Cardiac septum (tissue), 1 donor: Measurements from ENCODE around the gene LYPLA2. TPM values are rescaled to one million over a fixed set of nuclear protein-coding genes. Genes with fewer than 3 reads are reported as not detected.
"Not testable (repeated sequence)": the region's sequence is repeated elsewhere in the genome, so short reads cannot be mapped to it uniquely, and the experiment has no call there.

ENCODE experiments used
- DNase-seq: peaks from one replicate; pipeline ENCODE4 v3.0.0-alpha.2; 2020; ENCODE audit warnings: low spot score
- intact Hi-C: fragments of 100-400 bp; cut with DNase I; formaldehyde crosslinking; loops from one replicate; pipeline ENCODE4 v1.14.0; 2022
- total RNA-seq: library from RNA; stranded (reverse); fragmentation: NEBNext Ultra II Directional; extraction: Animal tissue kit (Norgen Biotek cat#: 25700); gene quantifications from one replicate; pipeline ENCODE4 v1.2.1, GENCODE V29; 2021
- donor health status: DM: no; HTN: no; CAD: no.

LYPLA2 gene
- total RNA-seq, 1 donor from 2014 or later, result 27.2 TPM

GRCh38 chr1:23798662-23799142 lies 7.8 kb downstream of the LYPLA2 start:
- no peak for DNase-seq
- intact Hi-C loops, result no loop called here

- no peak for DNase-seq
- intact Hi-C loops, result no loop called here
These were observed 8.3 kb downstream of the LYPLA2 start for GRCh38 chr1:23799255-23799569.

- no peak for DNase-seq
These were observed 8.8 kb downstream of the LYPLA2 start for GRCh38 chr1:23799570-23800399.

GRCh38 chr1:23800400-23801337 lies 9.7 kb downstream of the LYPLA2 start, which contains the start of gene GALE:
Gene GALE, minus strand, starts transcription at chr1:23800754. Its CDS starts 1,747 bp downstream, at chr1:23799007.
- intact Hi-C loops, result loop anchor here (1.0 kb wide), 1 partner anchor 9 kb away; the partner anchor contains the start of gene LYPLA2
- peak; percentile 99 for DNase-seq

More at GRCh38 chr1:23799570-23800399, 8.8 kb downstream of the LYPLA2 start:
- intact Hi-C loops, result loop anchor here (1.0 kb wide), 1 partner anchor 8 kb away; the partner anchor contains the start of gene LYPLA2

- intact Hi-C loops, result no loop called here
- DNase-seq, result no peak
These were observed 10.4 kb downstream of the LYPLA2 start for GRCh38 chr1:23801338-23801748.

GRCh38 chr1:23801876-23802275 lies 10.9 kb downstream of the LYPLA2 start:
- intact Hi-C loops, result no loop called here
- DNase-seq, result no peak

GRCh38 chr1:23802809-23803342 lies 11.9 kb downstream of the LYPLA2 start:
- DNase-seq, intact Hi-C loops: not testable (repeated sequence)

GRCh38 chr1:23803674-23804073 lies 12.7 kb downstream of the LYPLA2 start:
- intact Hi-C loops, result no loop called here
- no peak for DNase-seq

GRCh38 chr1:23804183-23804835 lies 13.4 kb downstream of the LYPLA2 start:
- intact Hi-C loops, result no loop called here
- DNase-seq, result no peak

GRCh38 chr1:23805025-23805424 lies 14.1 kb downstream of the LYPLA2 start:
- no peak for DNase-seq
- intact Hi-C loops, result no loop called here

GRCh38 chr1:23806280-23806679 lies 15.3 kb downstream of the LYPLA2 start:
- intact Hi-C loops, result no loop called here
- no peak for DNase-seq

- DNase-seq, result no peak
- intact Hi-C loops, result no loop called here
These were observed 16.5 kb downstream of the LYPLA2 start for GRCh38 chr1:23807453-23807852.

- intact Hi-C loops, result loop anchor here (5.0 kb wide), 2 partner anchors 108 to 218 kb away; no protein-coding TSS in a partner anchor
- DNase-seq, result no peak
These were observed 18.8 kb downstream of the LYPLA2 start for GRCh38 chr1:23809751-23810171.

- no peak for DNase-seq
- intact Hi-C loops, result loop anchor here (5.0 kb wide), 2 partner anchors 106 to 216 kb away; no protein-coding TSS in a partner anchor
These were observed 20.0 kb downstream of the LYPLA2 start for GRCh38 chr1:23810818-23811540.

- intact Hi-C loops, result loop anchor here (5.0 kb wide), 2 partner anchors 103 to 213 kb away; no protein-coding TSS in a partner anchor
- DNase-seq, result no peak
These were observed 23.1 kb downstream of the LYPLA2 start for GRCh38 chr1:23814016-23814415.

GRCh38 chr1:23816361-23816760 lies 25.4 kb downstream of the LYPLA2 start:
- intact Hi-C loops, result no loop called here

GRCh38 chr1:23816906-23817305 lies 26.0 kb downstream of the LYPLA2 start:
- intact Hi-C loops, result no loop called here
- no peak for DNase-seq

More at GRCh38 chr1:23816361-23816760, 25.4 kb downstream of the LYPLA2 start:
- DNase-seq, result no peak

- DNase-seq, result no peak
- intact Hi-C loops, result no loop called here
These were observed 26.7 kb downstream of the LYPLA2 start for GRCh38 chr1:23817633-23818032.
